Uterus (tissue), 2 donors: ENCODE results near the gene LPAR1.

ENCODE experiments used
- CTCF ChIP-seq, 4 experiments: fragments of 200-600 bp in 2 of 4; fragments of 450-650 bp in 2 of 4; sonication (generic) in 2 of 4; IDR thresholded peaks; one replicate each; pipeline ENCODE4 v1.5.1; 2016 to 2019; ENCODE audit warnings: antibody characterized with exemption in 4 of 4, mild to moderate bottlenecking in 2 of 4, moderate library complexity in 1 of 4
- POLR2A ChIP-seq, 2 donors: fragments of 450-650 bp; IDR thresholded peaks; one replicate each; pipeline ENCODE4 v1.6.1; 2016; ENCODE audit warnings: antibody characterized with exemption in 2 of 2, mild to moderate bottlenecking in 1 of 2, moderate library complexity in 1 of 2

GRCh38 chr9:111036429-111036789 lies 1.9 kb downstream of the LPAR1 start:
- peak; percentile 16 to 54 (median 33) for TF ChIP-seq CTCF (IDR thresholded peaks at IDR 0.05)
- TF ChIP-seq POLR2A (IDR thresholded peaks at IDR 0.05): no peak
